ENCODE results near the gene FSHB.

DNA sequence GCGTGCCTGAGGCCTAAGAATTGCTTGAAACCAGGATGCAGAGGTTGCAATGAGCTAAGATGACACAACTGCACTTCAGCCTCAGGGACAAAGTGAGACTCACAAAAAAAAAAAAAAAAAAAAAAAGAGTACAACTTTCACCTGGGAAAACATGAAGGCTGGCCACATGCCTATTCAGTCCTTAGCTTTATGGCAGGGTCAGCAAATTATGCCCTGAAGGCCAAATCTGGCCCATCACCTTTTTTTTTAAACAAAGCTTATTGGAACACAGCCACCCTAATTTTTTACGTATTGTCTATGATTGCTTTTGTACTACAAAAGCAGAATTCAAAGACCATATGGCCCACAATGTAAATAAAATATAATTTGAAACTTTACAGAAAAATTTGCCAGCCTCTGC, 8.2 kb downstream of the FSHB start:
- TF ChIP-seq, protein P1, sequence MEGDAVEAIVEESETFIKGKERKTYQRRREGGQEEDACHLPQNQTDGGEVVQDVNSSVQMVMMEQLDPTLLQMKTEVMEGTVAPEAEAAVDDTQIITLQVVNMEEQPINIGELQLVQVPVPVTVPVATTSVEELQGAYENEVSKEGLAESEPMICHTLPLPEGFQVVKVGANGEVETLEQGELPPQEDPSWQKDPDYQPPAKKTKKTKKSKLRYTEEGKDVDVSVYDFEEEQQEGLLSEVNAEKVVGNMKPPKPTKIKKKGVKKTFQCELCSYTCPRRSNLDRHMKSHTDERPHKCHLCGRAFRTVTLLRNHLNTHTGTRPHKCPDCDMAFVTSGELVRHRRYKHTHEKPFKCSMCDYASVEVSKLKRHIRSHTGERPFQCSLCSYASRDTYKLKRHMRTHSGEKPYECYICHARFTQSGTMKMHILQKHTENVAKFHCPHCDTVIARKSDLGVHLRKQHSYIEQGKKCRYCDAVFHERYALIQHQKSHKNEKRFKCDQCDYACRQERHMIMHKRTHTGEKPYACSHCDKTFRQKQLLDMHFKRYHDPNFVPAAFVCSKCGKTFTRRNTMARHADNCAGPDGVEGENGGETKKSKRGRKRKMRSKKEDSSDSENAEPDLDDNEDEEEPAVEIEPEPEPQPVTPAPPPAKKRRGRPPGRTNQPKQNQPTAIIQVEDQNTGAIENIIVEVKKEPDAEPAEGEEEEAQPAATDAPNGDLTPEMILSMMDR (IDR thresholded peaks at IDR 0.05): no peak
- TF ChIP-seq POLR2A (IDR thresholded peaks at IDR 0.05): no peak
- TF ChIP-seq EP300 (IDR thresholded peaks at IDR 0.05): no peak
